Ishikawa (cell line): ENCODE measurements around the gene INTS6.

Source experiments
- EP300 ChIP-seq: IDR thresholded peaks from 2 replicates; pipeline ENCODE4 v1.6.1; 2012; ENCODE audit warnings: borderline replicate concordance
- ZBTB7A ChIP-seq: IDR thresholded peaks from 2 replicates; pipeline ENCODE4 v1.6.1; 2012; ENCODE audit warnings: low read depth

- no peak for TF ChIP-seq EP300
- TF ChIP-seq ZBTB7A, result no peak
These were observed 113.5 kb downstream of the INTS6 start, which contains the start of gene SERPINE3 for GRCh38 chr13:51339354-51339753.
